Breast epithelium (tissue), 3 donors: Measurements from ENCODE around the gene NME3.

Source experiments
- POLR2AphosphoS5 ChIP-seq, 3 donors: sonication (generic); formaldehyde crosslinking; IDR thresholded peaks; one replicate each; pipeline ENCODE4 v1.6.1; 2017; ENCODE audit warnings: antibody characterized with exemption in 3 of 3
- TF ChIP-seq, protein P1 (sequence below), 3 donors: fragments of 450-650 bp; IDR thresholded peaks; one replicate each; pipeline ENCODE4 v1.5.1; 2016 to 2017; ENCODE audit warnings: antibody characterized with exemption in 3 of 3, mild to moderate bottlenecking in 3 of 3, moderate library complexity in 3 of 3

DNA sequence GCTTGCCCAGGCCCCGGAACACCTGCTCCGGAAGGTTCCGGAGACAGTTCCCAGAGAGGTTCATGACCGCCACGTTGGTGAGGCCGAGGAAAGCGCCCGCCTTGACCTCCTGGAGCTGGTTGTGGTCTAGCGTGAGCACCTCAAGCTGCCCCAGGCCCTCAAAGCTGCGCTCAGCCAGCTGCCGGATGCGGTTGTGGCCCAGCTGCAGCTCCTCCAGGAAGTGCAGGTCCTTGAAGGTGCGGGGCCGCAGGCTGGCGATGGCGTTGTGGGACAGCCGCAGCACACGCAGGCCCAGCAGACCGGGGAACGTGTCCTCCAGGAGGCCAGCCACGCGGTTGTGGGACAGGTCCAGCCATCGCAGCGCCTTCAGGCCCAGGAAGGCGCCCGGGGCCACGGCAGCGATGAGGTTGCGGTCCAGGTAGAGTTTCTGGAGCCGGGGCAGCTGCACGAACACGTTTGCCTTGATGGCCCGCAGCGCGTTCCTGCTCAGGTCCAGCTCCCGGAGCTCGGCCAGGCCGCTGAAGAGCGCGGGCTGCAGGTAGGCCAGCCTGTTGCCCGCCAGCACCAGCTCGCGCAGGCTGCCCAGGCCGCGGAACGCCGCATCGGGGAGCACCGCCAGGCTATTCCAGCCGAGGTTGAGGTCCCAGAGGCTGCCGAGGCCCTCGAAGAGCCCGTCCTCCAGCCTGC is 20.1 kb upstream of the NME3 start:
- TF ChIP-seq, protein P1, sequence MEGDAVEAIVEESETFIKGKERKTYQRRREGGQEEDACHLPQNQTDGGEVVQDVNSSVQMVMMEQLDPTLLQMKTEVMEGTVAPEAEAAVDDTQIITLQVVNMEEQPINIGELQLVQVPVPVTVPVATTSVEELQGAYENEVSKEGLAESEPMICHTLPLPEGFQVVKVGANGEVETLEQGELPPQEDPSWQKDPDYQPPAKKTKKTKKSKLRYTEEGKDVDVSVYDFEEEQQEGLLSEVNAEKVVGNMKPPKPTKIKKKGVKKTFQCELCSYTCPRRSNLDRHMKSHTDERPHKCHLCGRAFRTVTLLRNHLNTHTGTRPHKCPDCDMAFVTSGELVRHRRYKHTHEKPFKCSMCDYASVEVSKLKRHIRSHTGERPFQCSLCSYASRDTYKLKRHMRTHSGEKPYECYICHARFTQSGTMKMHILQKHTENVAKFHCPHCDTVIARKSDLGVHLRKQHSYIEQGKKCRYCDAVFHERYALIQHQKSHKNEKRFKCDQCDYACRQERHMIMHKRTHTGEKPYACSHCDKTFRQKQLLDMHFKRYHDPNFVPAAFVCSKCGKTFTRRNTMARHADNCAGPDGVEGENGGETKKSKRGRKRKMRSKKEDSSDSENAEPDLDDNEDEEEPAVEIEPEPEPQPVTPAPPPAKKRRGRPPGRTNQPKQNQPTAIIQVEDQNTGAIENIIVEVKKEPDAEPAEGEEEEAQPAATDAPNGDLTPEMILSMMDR (IDR thresholded peaks at IDR 0.05), result no peak
- no peak for TF ChIP-seq POLR2AphosphoS5 (IDR thresholded peaks at IDR 0.05)
